ENCODE results near the gene HEATR3. TPM values are rescaled to one million over a fixed set of nuclear protein-coding genes. Genes with fewer than 3 reads are reported as not detected.

HEATR3 gene
- total and polyA plus RNA-seq, 2 of the 13 experiments (the other 11 are each of a cell fraction or from before 2014, with no cell fraction given) = 22.4 to 52.4 TPM

- no peak for TF ChIP-seq ZSCAN5A (CRISPR knock-in tag; IDR thresholded peaks at IDR 0.05; ENCODE audit: borderline replicate concordance)
- TF ChIP-seq DNMT1 (CRISPR knock-in tag; IDR thresholded peaks at IDR 0.05) = no peak
- TF ChIP-seq ZNF160 (CRISPR knock-in tag; IDR thresholded peaks at IDR 0.05) = no peak
- no peak for TF ChIP-seq ZNF766 (CRISPR knock-in tag; IDR thresholded peaks at IDR 0.05; ENCODE audit: borderline replicate concordance)
- TF ChIP-seq EED (CRISPR knock-in tag; IDR thresholded peaks at IDR 0.05) = no peak
- TF ChIP-seq NR2C2 (CRISPR knock-in tag; IDR thresholded peaks at IDR 0.05; ENCODE audit: borderline replicate concordance) = 0 out of 2 replicates have a peak, but pooled peaks have one; percentile 19
- TF ChIP-seq HIC2 (CRISPR knock-in tag; IDR thresholded peaks at IDR 0.05; ENCODE audit: low read depth) = no peak
- TF ChIP-seq ZNF136 (CRISPR knock-in tag; IDR thresholded peaks at IDR 0.05; ENCODE audit: low read depth) = no peak
- no peak for TF ChIP-seq ZNF263 (CRISPR knock-in tag; IDR thresholded peaks at IDR 0.05)
- no peak for TF ChIP-seq SRY (CRISPR knock-in tag; IDR thresholded peaks at IDR 0.05)
- TF ChIP-seq PCBP1 (IDR thresholded peaks at IDR 0.05; ENCODE audit: borderline replicate concordance, low read depth, low read length) = 0 out of 2 replicates have a peak, but pooled peaks have one; percentile 19
- TF ChIP-seq ZNF720 (CRISPR knock-in tag; IDR thresholded peaks at IDR 0.05) = no peak
- no peak for TF ChIP-seq ZSCAN30 (CRISPR knock-in tag; IDR thresholded peaks at IDR 0.05)
- no peak for TF ChIP-seq FOXP4 (CRISPR knock-in tag; IDR thresholded peaks at IDR 0.05)
- no peak for TF ChIP-seq HMGA1 (CRISPR knock-in tag; conservative IDR thresholded peaks at IDR 0.05)
- TF ChIP-seq NFAT5 (CRISPR knock-in tag; IDR thresholded peaks at IDR 0.05) = peak; percentile 28; the same call in 1 of the 2 replicates
- no peak for TF ChIP-seq ATF4 (CRISPR knock-in tag; IDR thresholded peaks at IDR 0.05)
- TF ChIP-seq NR2F2 (IDR thresholded peaks at IDR 0.05; ENCODE audit: borderline replicate concordance, low read depth) = no peak
- no peak for TF ChIP-seq RCOR2 (CRISPR knock-in tag; IDR thresholded peaks at IDR 0.05)
These were observed 86.6 kb downstream of the HEATR3 start (continued) for GRCh38 chr16:50152351-50152806.

Measured in HepG2 (cell line).